ENCODE results near the gene C3orf22. TPM values are rescaled to one million over a fixed set of nuclear protein-coding genes. Genes with fewer than 3 reads are reported as not detected.

The C3orf22 gene
- total and polyA plus RNA-seq, 2 donors = 0.05 TPM; not detected in 1

DNA sequence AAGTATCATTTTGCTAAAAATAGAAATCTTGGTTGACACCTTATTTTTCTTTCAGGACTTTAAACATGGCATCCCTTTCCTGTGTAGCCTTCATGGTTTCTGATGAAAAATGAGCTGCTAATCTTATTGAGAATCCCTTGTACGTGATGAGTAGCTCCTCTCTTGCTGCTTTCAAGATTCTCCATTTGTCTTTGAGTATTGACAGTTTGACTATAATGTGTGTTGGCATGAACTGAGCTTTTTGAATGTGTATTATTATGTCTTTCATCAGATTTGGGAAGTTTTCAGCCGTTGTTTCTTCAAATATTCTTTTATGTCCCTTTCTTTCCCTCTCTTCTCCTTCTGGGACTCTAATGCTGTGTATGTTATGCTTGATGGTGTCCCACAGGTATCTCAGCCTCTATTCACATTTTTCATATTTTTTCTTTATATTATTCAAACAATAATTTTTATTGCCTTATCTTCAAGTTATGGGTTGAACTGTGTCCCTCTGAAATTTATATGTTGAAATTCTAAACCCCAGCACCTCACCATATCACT, 4.1 kb upstream of the C3orf22 start:
- no peak for DNase-seq (ENCODE audit: low read depth in 6 of 9, low spot score in 9 of 9)
- H3K36me3 ChIP-seq (ENCODE audit: control insufficient read depth in 2 of 2, insufficient read depth in 2 of 2, low read length in 1 of 2) = no peaks in the 10 kb centered on the region
- no peak overlapping the region for H3K27ac ChIP-seq (ENCODE audit: low read depth in 1 of 2, low read length in 1 of 2)
- H3K4me1 ChIP-seq (ENCODE audit: control insufficient read depth in 2 of 2, insufficient read depth in 2 of 2, low read length in 2 of 2) = no peaks in the 10 kb centered on the region
- no peaks in the 10 kb centered on the region for H3K27me3 ChIP-seq (ENCODE audit: control insufficient read depth in 2 of 2, insufficient read depth in 1 of 2, low read length in 1 of 2)
- WGBS = 96% methylated on average over 2 of the region's 2 CpGs
- H3K4me3 ChIP-seq (ENCODE audit: low read length in 2 of 2) = no peak overlapping the region
- H3K9me3 ChIP-seq (ENCODE audit: control insufficient read depth in 2 of 2, insufficient read depth in 1 of 2, low read length in 1 of 2) = no peaks in the 10 kb centered on the region

GRCh38 chr3:126557761-126558160, 971 bp downstream of the C3orf22 start:
- H3K27me3 ChIP-seq (ENCODE audit: control insufficient read depth in 2 of 2, insufficient read depth in 1 of 2, low read length in 1 of 2) = no peaks in the 10 kb centered on the region
- DNase-seq (ENCODE audit: low read depth in 6 of 9, low spot score in 9 of 9) = no peak
- peaks cover 0 to 3% of the 10 kb centered on the region in 2 donors for H3K9me3 ChIP-seq (ENCODE audit: control insufficient read depth in 2 of 2, insufficient read depth in 1 of 2, low read length in 1 of 2)
- H3K27ac ChIP-seq (ENCODE audit: low read depth in 1 of 2, low read length in 1 of 2) = no peak overlapping the region
- WGBS = 89% methylated on average over 6 of the region's 6 CpGs
- no peaks in the 10 kb centered on the region for H3K4me1 ChIP-seq (ENCODE audit: control insufficient read depth in 2 of 2, insufficient read depth in 2 of 2, low read length in 2 of 2)
- H3K4me3 ChIP-seq (ENCODE audit: low read length in 2 of 2) = no peak overlapping the region
- no peaks in the 10 kb centered on the region for H3K36me3 ChIP-seq (ENCODE audit: control insufficient read depth in 2 of 2, insufficient read depth in 2 of 2, low read length in 1 of 2)

GRCh38 chr3:126557415-126557745, 1.4 kb downstream of the C3orf22 start:
- Histone ChIP-seq H3K27me3 (ENCODE audit: control insufficient read depth in 2 of 2, insufficient read depth in 1 of 2, low read length in 1 of 2) (no peaks in the 10 kb centered on the region), H3K4me3 (ENCODE audit: low read length in 2 of 2) (no peak overlapping the region), H3K27ac (ENCODE audit: low read depth in 1 of 2, low read length in 1 of 2) (no peak overlapping the region), H3K4me1 (ENCODE audit: control insufficient read depth in 2 of 2, insufficient read depth in 2 of 2, low read length in 2 of 2) (no peaks in the 10 kb centered on the region), H3K9me3 (ENCODE audit: control insufficient read depth in 2 of 2, insufficient read depth in 1 of 2, low read length in 1 of 2) (peaks cover 0 to 3% of the 10 kb centered on the region in 2 donors), H3K36me3 (ENCODE audit: control insufficient read depth in 2 of 2, insufficient read depth in 2 of 2, low read length in 1 of 2) (no peaks in the 10 kb centered on the region)
- WGBS = 97% methylated on average over 11 of the region's 11 CpGs
- DNase-seq (ENCODE audit: low read depth in 6 of 9, low spot score in 9 of 9) = no peak

DNA sequence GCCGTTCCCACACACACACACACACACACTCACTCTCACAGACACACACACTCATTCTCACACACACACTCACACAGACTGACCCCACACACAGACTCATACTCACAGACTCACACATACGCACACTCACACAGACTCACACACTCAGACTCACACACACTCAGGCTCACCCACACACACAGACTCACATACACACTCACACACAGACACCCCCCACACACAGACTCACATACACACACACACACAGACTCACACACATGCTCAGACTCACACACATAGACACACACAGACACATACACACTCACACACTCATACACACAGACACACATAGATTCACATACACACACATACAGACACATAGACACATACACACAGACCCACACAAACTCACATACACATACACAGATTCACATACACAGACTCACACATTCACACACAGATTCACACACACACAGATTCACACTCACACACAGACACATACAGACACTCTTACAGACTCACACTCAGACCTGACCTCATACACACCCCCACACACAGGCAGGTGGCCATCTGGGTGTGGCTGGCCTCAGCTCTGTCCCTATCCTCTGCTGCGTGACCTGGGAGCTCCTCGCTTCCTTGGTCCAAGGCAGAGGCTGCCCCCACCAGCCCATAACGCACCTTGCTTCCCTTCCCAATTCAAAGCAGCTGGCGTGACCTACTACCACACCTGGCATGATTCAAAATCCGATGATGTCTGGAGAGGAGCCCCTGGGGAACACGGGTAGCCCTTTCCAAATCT, 1.9 kb downstream of the C3orf22 start:
- Histone ChIP-seq H3K9me3 (ENCODE audit: control insufficient read depth in 2 of 2, insufficient read depth in 1 of 2, low read length in 1 of 2) (peaks cover 0 to 3% of the 10 kb centered on the region in 2 donors), H3K4me1 (ENCODE audit: control insufficient read depth in 2 of 2, insufficient read depth in 2 of 2, low read length in 2 of 2) (no peaks in the 10 kb centered on the region), H3K36me3 (ENCODE audit: control insufficient read depth in 2 of 2, insufficient read depth in 2 of 2, low read length in 1 of 2) (no peaks in the 10 kb centered on the region), H3K27ac (ENCODE audit: low read depth in 1 of 2, low read length in 1 of 2) (no peak overlapping the region), H3K4me3 (ENCODE audit: low read length in 2 of 2) (no peak overlapping the region), H3K27me3 (ENCODE audit: control insufficient read depth in 2 of 2, insufficient read depth in 1 of 2, low read length in 1 of 2) (no peaks in the 10 kb centered on the region)
- DNase-seq (ENCODE audit: low read depth in 6 of 9, low spot score in 9 of 9) = no peak
- WGBS = 98% methylated on average over 8 of the region's 8 CpGs

GRCh38 chr3:126555795-126556636, 2.7 kb downstream of the C3orf22 start:
- Histone ChIP-seq H3K27me3 (ENCODE audit: control insufficient read depth in 2 of 2, insufficient read depth in 1 of 2, low read length in 1 of 2) (no peaks in the 10 kb centered on the region), H3K4me3 (ENCODE audit: low read length in 2 of 2) (no peak overlapping the region), H3K27ac (ENCODE audit: low read depth in 1 of 2, low read length in 1 of 2) (no peak overlapping the region), H3K4me1 (ENCODE audit: control insufficient read depth in 2 of 2, insufficient read depth in 2 of 2, low read length in 2 of 2) (peaks cover 0 to 6% of the 10 kb centered on the region in 2 donors), H3K9me3 (ENCODE audit: control insufficient read depth in 2 of 2, insufficient read depth in 1 of 2, low read length in 1 of 2) (peaks cover 0 to 3% of the 10 kb centered on the region in 2 donors), H3K36me3 (ENCODE audit: control insufficient read depth in 2 of 2, insufficient read depth in 2 of 2, low read length in 1 of 2) (no peaks in the 10 kb centered on the region)
- no peak for DNase-seq (ENCODE audit: low read depth in 6 of 9, low spot score in 9 of 9)
- WGBS = 87% methylated on average over 10 of the region's 10 CpGs

DNA sequence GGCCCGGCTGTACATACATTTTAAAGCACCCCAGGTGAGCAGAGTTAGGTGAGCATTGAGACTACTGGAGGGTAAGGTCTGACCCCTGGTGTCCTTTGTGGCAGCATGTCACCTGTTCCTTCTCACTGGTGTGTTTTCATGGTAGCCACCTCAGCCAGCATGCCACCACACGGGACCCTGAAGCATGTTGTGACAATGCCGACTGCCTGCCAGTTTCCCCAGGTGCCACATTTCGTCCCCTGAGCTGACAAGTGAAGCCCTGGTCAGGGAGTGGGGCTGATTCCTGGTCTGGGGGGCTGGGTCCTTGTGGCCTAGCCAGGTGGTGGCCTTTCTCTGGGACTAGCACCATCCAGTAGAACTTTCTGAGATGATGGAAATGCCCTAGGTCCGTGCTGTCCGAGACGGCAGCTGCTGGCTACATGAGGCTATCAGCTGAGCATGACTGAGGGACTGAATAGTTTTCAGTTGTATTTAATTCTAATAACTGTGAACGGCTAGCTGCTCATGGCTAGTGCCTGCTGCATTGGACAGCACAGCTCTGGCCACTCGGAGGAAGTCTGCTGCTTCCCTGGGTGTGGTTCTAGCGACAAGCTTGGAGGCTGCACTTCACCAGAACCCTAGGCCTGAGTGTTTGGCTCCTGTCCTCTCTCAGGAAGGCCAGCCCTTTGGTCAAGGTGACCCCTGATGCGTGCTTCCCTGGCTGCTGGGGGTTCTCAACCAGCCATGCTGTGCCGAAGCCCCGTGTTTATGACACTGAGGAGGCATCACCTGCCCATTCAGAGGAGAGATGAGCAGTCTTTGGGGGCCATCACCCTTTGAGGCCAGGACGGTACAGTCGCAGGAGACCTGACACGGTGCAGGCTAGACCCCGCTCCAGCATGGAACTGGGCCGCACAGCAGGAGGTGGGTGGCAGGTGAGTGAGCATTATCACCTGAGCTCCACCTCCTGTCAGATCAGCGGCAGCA, 3.9 kb downstream of the C3orf22 start:
- H3K36me3 ChIP-seq (ENCODE audit: control insufficient read depth in 2 of 2, insufficient read depth in 2 of 2, low read length in 1 of 2) = no peaks in the 10 kb centered on the region
- H3K27ac ChIP-seq (ENCODE audit: low read depth in 1 of 2, low read length in 1 of 2) = no peak overlapping the region
- no peaks in the 10 kb centered on the region for H3K27me3 ChIP-seq (ENCODE audit: control insufficient read depth in 2 of 2, insufficient read depth in 1 of 2, low read length in 1 of 2)
- WGBS = 92% methylated on average over 19 of the region's 19 CpGs
- H3K4me1 ChIP-seq (ENCODE audit: control insufficient read depth in 2 of 2, insufficient read depth in 2 of 2, low read length in 2 of 2) = peaks cover 0 to 6% of the 10 kb centered on the region in 2 donors
- no peak for DNase-seq (ENCODE audit: low read depth in 6 of 9, low spot score in 9 of 9)
- peaks cover 0 to 3% of the 10 kb centered on the region in 2 donors for H3K9me3 ChIP-seq (ENCODE audit: control insufficient read depth in 2 of 2, insufficient read depth in 1 of 2, low read length in 1 of 2)
- no peak overlapping the region for H3K4me3 ChIP-seq (ENCODE audit: low read length in 2 of 2)

DNA sequence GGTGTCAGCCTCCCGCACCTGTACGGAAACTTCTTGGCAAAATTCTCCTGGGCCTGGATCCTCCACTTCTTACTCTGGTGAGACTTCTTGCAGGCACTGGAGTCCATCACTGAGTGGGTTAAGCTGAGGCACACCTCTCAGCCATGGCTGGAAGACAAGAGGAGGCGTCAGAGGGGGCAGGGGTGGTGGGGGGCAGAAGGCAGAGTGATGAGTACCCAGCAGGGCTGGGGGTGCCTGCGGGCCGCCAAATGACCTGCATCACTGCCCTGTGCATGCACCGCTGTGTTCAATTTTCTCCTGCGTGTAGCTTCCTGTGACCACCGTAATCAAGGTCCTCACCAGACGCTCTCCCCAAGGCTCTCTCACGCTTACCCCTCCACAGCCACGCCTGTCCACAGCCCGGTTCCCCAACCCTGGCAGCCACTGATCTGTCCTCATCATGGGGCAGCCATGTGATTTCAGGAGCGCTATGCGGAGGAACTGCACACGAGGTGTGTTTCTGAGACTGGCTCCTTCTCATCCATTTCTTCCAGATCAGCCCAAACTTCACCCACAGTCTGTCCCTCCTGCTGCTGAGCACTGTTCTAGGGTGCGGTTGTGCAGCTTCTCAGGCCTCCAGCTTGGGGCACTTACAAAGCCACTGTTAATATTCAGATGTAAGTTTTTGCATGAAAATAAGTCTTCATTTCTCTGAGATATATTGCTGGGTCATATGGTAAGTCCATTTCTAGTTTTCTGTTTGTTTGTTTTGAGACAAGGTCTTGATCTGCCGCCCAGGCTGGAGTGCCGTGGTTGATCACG, 5.2 kb downstream of the C3orf22 start:
- Histone ChIP-seq H3K4me3 (ENCODE audit: low read length in 2 of 2) (no peak overlapping the region), H3K9me3 (ENCODE audit: control insufficient read depth in 2 of 2, insufficient read depth in 1 of 2, low read length in 1 of 2) (peaks cover 0 to 3% of the 10 kb centered on the region in 2 donors), H3K27me3 (ENCODE audit: control insufficient read depth in 2 of 2, insufficient read depth in 1 of 2, low read length in 1 of 2) (no peaks in the 10 kb centered on the region), H3K4me1 (ENCODE audit: control insufficient read depth in 2 of 2, insufficient read depth in 2 of 2, low read length in 2 of 2) (peaks cover 0 to 6% of the 10 kb centered on the region in 2 donors), H3K27ac (ENCODE audit: low read depth in 1 of 2, low read length in 1 of 2) (no peak overlapping the region), H3K36me3 (ENCODE audit: control insufficient read depth in 2 of 2, insufficient read depth in 2 of 2, low read length in 1 of 2) (no peaks in the 10 kb centered on the region)
- no peak for DNase-seq (ENCODE audit: low read depth in 6 of 9, low spot score in 9 of 9)
- 94% methylated on average over 19 of the region's 19 CpGs for WGBS

GRCh38 chr3:126552688-126553283, 5.9 kb downstream of the C3orf22 start:
- Histone ChIP-seq H3K36me3 (ENCODE audit: control insufficient read depth in 2 of 2, insufficient read depth in 2 of 2, low read length in 1 of 2) (no peaks in the 10 kb centered on the region), H3K4me3 (ENCODE audit: low read length in 2 of 2) (no peak overlapping the region), H3K27me3 (ENCODE audit: control insufficient read depth in 2 of 2, insufficient read depth in 1 of 2, low read length in 1 of 2) (no peaks in the 10 kb centered on the region), H3K9me3 (ENCODE audit: control insufficient read depth in 2 of 2, insufficient read depth in 1 of 2, low read length in 1 of 2) (peaks cover 0 to 3% of the 10 kb centered on the region in 2 donors), H3K27ac (ENCODE audit: low read depth in 1 of 2, low read length in 1 of 2) (no peak overlapping the region), H3K4me1 (ENCODE audit: control insufficient read depth in 2 of 2, insufficient read depth in 2 of 2, low read length in 2 of 2) (peaks cover 0 to 6% of the 10 kb centered on the region in 2 donors)
- DNase-seq (ENCODE audit: low read depth in 6 of 9, low spot score in 9 of 9) = no peak
- WGBS = 92% methylated on average over 14 of the region's 14 CpGs

Measured in thymus (tissue), 11 donors.